GM23338 (cell line): ENCODE results near the gene RTF1. TPM values are rescaled to one million over a fixed set of nuclear protein-coding genes. Genes with fewer than 3 reads are reported as not detected.

Experiments
- ATAC-seq: fragments of 200-7000 bp; cut with Tn5 transposase; 3 replicates; pipeline ENCODE4 v1.9.1; 2020
- DNase-seq: peaks from one replicate; pipeline ENCODE4 v3.0.0-alpha.2; 2015; ENCODE audit warnings: low spot score
- H2AFZ ChIP-seq: fragments of 200-600 bp; sonication (generic); 2 replicates; pipeline ENCODE4 v1.8.0; 2016; ENCODE audit warnings: antibody characterized with exemption, mild to moderate bottlenecking, moderate library complexity
- H3F3A ChIP-seq: fragments of 200-600 bp; sonication (generic); replicated peaks from 2 replicates; pipeline ENCODE4 v1.8.0; 2017; ENCODE audit warnings: antibody characterized with exemption, mixed run types, low read depth
- H3K27ac ChIP-seq: fragments of 200-600 bp; sonication (generic); 2 replicates; pipeline ENCODE4 v1.6.1; 2016; ENCODE audit warnings: low read depth
- H3K27me3 ChIP-seq: fragments of 200-600 bp; sonication (generic); 2 replicates; pipeline ENCODE4 v1.8.0; 2016; ENCODE audit warnings: mild to moderate bottlenecking, mixed run types, moderate library complexity; ENCODE audit not compliant: insufficient read depth
- H3K36me3 ChIP-seq: fragments of 200-600 bp; sonication (generic); 2 replicates; pipeline ENCODE4 v1.8.0; 2016; ENCODE audit warnings: mild to moderate bottlenecking; ENCODE audit not compliant: insufficient read depth
- H3K4me1 ChIP-seq: fragments of 200-600 bp; sonication (generic); 2 replicates; pipeline ENCODE4 v1.8.0; 2016; ENCODE audit warnings: mild to moderate bottlenecking, moderate library complexity; ENCODE audit not compliant: insufficient read depth
- H3K4me2 ChIP-seq: fragments of 200-600 bp; sonication (generic); 2 replicates; pipeline ENCODE4 v1.7.1; 2017; ENCODE audit warnings: mixed run types
- H3K4me3 ChIP-seq: fragments of 200-600 bp; sonication (generic); 2 replicates; pipeline ENCODE4 v1.6.1; 2016; ENCODE audit warnings: mixed run types
- H3K79me2 ChIP-seq: fragments of 200-600 bp; sonication (generic); replicated peaks from 2 replicates; pipeline ENCODE4 v1.8.0; 2017; ENCODE audit warnings: mild to moderate bottlenecking; ENCODE audit not compliant: insufficient read depth
- H3K9me2 ChIP-seq: fragments of 200-600 bp; sonication (generic); 2 replicates; pipeline ENCODE4 v1.8.0; 2017; ENCODE audit not compliant: insufficient read depth
- H4K20me1 ChIP-seq: fragments of 200-600 bp; sonication (generic); replicated peaks from 2 replicates; pipeline ENCODE4 v1.8.0; 2017; ENCODE audit warnings: mild to moderate bottlenecking; ENCODE audit not compliant: insufficient read depth
- H3K27ac Mint-ChIP-seq: 2 replicates; pipeline ENCODE4 v1.8.0; 2020; ENCODE audit warnings: inconsistent platforms, mild to moderate bottlenecking, moderate library complexity, mixed read lengths
- H3K27me3 Mint-ChIP-seq: 3 replicates; pipeline ENCODE4 v1.8.0; 2022; ENCODE audit warnings: low read depth, mild to moderate bottlenecking, moderate library complexity, mixed read lengths, inconsistent platforms; ENCODE audit not compliant: insufficient read depth, poor library complexity
- H3K36me3 Mint-ChIP-seq: 3 replicates; pipeline ENCODE4 v1.8.0; 2021; ENCODE audit warnings: low read depth, mild to moderate bottlenecking, inconsistent platforms, moderate library complexity, mixed read lengths
- H3K4me1 Mint-ChIP-seq: 3 replicates; pipeline ENCODE4 v1.8.0; 2020; ENCODE audit warnings: mild to moderate bottlenecking, inconsistent platforms, mixed read lengths
- H3K4me3 Mint-ChIP-seq: 3 replicates; pipeline ENCODE4 v1.8.0; 2021; ENCODE audit warnings: moderate library complexity, mild to moderate bottlenecking, inconsistent platforms, mixed read lengths
- H3K9me3 Mint-ChIP-seq: 3 replicates; pipeline ENCODE4 v1.8.0; 2020; ENCODE audit warnings: moderate library complexity, mild to moderate bottlenecking, inconsistent platforms, mixed read lengths
- CREB1 ChIP-seq: fragments of 250-450 bp; sonication (Bioruptor Pico); IDR thresholded peaks from 2 replicates; pipeline ENCODE4 v1.5.0; 2020; ENCODE audit warnings: low read depth, mild to moderate bottlenecking, moderate library complexity
- ETS1 ChIP-seq: IDR thresholded peaks from 2 replicates; pipeline ENCODE4 v1.6.1; 2016; ENCODE audit warnings: antibody characterized with exemption
- EZH2 ChIP-seq: fragments of 200-600 bp; sonication (generic); IDR thresholded peaks from one replicate; pipeline ENCODE4 v1.8.0; 2017; ENCODE audit warnings: antibody characterized with exemption, mild to moderate bottlenecking, low read depth; ENCODE audit not compliant: unreplicated experiment
- NANOG ChIP-seq: IDR thresholded peaks from 2 replicates; pipeline ENCODE4 v1.6.1; 2016; ENCODE audit warnings: antibody characterized with exemption, borderline replicate concordance
- POLR2AphosphoS5 ChIP-seq: IDR thresholded peaks from 2 replicates; pipeline ENCODE4 v1.6.1; 2016; ENCODE audit warnings: antibody characterized with exemption, low read depth
- STAT1 ChIP-seq: IDR thresholded peaks from one replicate; pipeline ENCODE4 v1.6.1; 2016; ENCODE audit warnings: antibody characterized with exemption; ENCODE audit not compliant: unreplicated experiment
- ZNF114 ChIP-seq: fragments of 250-450 bp; sonication (Bioruptor Pico); IDR thresholded peaks from 2 replicates; pipeline ENCODE4 v1.5.0; 2020; ENCODE audit warnings: mild to moderate bottlenecking, moderate library complexity
- polyA plus RNA-seq: library from polyadenylated mRNA; unstranded; fragments of >200 nt; fragmentation: Nextera tagmentation; extraction: Ambion mirVana; gene quantifications from 2 replicates; pipeline ENCODE4 v1.2.1, GENCODE V29; 2016
- total RNA-seq: library from RNA; depleted of rRNA; stranded (reverse); fragments of >200 nt; shearing (Covaris generic); gene quantifications from 2 replicates; pipeline ENCODE4 v1.2.3, GENCODE V29; 2014
- TF ChIP-seq, protein P1 (sequence below): IDR thresholded peaks from one replicate; pipeline ENCODE4 v1.6.1; 2018; ENCODE audit warnings: antibody characterized with exemption; ENCODE audit not compliant: unreplicated experiment

RTF1 gene
- total and polyA plus RNA-seq, 2 experiments from 2014 or later, result 38.1 to 298 TPM

DNA sequence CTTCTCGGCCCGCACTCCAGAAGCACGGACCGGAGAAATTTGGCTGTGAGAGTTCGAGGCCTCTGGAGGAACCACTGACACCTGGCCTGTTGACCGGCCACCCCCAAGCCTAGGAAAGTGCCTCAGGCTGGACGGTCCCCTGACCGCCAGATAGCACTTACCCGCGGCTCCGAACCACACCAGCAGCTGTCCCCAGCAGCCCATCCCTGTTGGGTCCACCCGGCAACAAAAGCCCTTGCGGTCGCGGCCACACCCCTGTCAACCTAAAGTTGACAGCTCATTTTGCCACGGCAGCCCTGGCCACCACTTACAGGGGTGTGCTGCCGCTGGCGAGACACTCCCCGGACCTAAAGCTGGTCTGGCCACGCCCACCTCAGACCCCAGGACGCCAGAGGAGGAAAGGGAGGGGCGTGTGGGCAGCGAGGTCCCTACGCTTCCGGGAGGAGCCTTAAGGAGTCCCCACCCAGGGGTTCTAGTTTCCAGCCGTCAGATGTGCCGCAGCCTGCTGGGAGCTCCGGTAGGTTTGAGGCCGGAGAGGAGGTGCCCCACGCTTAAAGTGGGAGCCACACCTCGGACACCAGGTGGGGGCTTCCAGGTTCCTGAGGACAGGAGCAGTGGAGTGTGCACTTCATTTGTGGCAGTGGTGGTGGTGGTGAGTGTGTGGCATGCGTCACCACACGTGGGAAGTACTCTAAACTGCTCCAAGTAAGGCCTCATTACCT is 96.8 kb downstream of the RTF1 start, which contains the start of gene LTK (continued):
- TF ChIP-seq, protein P1, sequence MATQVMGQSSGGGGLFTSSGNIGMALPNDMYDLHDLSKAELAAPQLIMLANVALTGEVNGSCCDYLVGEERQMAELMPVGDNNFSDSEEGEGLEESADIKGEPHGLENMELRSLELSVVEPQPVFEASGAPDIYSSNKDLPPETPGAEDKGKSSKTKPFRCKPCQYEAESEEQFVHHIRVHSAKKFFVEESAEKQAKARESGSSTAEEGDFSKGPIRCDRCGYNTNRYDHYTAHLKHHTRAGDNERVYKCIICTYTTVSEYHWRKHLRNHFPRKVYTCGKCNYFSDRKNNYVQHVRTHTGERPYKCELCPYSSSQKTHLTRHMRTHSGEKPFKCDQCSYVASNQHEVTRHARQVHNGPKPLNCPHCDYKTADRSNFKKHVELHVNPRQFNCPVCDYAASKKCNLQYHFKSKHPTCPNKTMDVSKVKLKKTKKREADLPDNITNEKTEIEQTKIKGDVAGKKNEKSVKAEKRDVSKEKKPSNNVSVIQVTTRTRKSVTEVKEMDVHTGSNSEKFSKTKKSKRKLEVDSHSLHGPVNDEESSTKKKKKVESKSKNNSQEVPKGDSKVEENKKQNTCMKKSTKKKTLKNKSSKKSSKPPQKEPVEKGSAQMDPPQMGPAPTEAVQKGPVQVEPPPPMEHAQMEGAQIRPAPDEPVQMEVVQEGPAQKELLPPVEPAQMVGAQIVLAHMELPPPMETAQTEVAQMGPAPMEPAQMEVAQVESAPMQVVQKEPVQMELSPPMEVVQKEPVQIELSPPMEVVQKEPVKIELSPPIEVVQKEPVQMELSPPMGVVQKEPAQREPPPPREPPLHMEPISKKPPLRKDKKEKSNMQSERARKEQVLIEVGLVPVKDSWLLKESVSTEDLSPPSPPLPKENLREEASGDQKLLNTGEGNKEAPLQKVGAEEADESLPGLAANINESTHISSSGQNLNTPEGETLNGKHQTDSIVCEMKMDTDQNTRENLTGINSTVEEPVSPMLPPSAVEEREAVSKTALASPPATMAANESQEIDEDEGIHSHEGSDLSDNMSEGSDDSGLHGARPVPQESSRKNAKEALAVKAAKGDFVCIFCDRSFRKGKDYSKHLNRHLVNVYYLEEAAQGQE, result no peak
- TF ChIP-seq ETS1 (no peak), ZNF114 (CRISPR knock-in tag) (no peak), EZH2 (no peak), STAT1 (no peak), CREB1 (CRISPR knock-in tag) (no peak)

DNA sequence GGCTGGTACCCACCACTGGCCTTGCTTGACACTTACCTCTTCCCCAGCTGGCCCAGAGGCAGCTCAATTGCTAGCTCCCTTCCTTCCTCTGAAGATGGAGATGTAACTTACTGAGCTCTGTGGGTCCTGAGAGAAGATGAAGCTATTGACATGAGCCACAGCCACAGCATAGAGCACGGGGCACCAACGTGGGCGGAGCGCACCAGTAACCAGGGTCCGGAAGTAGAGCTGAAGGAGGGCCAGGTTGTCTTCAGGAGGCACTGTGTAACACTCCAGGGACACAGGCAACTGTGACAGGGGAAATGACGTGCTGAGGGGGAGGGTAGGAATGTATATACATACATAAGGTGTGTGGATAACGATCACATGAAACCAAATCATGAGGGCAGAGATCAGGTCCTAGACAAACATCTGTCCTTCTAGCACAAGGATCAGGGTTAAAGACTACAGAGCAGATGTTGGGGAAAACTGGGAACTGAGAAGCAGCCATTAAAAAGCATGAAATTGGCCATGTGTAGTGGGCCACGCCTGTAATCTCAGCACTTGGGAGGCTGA is 101.1 kb downstream of the RTF1 start:
- Histone ChIP-seq H3K36me3 (no peaks in the 10 kb centered on the region), H3K4me1 (no peaks in the 10 kb centered on the region), H4K20me1 (no peaks in the 10 kb centered on the region; the same call in 1 of the 2 replicates), H3K9me2 (no peaks in the 10 kb centered on the region), H2AFZ (no peak overlapping the region), H3K27me3 (peaks cover 26% of the 10 kb centered on the region), H3K27ac (no peak overlapping the region), H3K4me3 (no peak overlapping the region), H3K79me2 (no peaks in the 10 kb centered on the region), H3F3A (peaks cover 11% of the 10 kb centered on the region; the same call in 1 of the 2 replicates), H3K4me2 (no peak overlapping the region)
- peaks cover 3% of the 10 kb centered on the region; the same call in 1 of the 3 replicates for H3K4me1 Mint-ChIP-seq
- peaks cover 23% of the 10 kb centered on the region for H3K36me3 Mint-ChIP-seq
- H3K9me3 Mint-ChIP-seq, result no peaks in the 10 kb centered on the region
- no peak for DNase-seq
- no peak overlapping the region for H3K4me3 Mint-ChIP-seq
- peaks cover 21% of the 10 kb centered on the region for H3K27me3 Mint-ChIP-seq
- ATAC-seq, result no peak
- H3K27ac Mint-ChIP-seq, result no peak overlapping the region
- TF ChIP-seq POLR2AphosphoS5 (no peak), NANOG (no peak), ETS1 (no peak), ZNF114 (CRISPR knock-in tag) (no peak)
- TF ChIP-seq, protein P1, result no peak
